Testis (tissue), 2 donors: Measurements from ENCODE around the gene LANCL2.

ENCODE experiments used
- CTCF ChIP-seq, 3 experiments: fragments of 450-650 bp in 2 of 3; fragments of 200-600 bp in 1 of 3; sonication (generic) in 1 of 3; IDR thresholded peaks; one replicate each; pipeline ENCODE4 v1.5.1; 2016 to 2019; ENCODE audit warnings: antibody characterized with exemption in 3 of 3, mild to moderate bottlenecking in 2 of 3, moderate library complexity in 1 of 3
- POLR2A ChIP-seq: fragments of 450-650 bp; IDR thresholded peaks from one replicate; pipeline ENCODE4 v1.6.1; 2017; ENCODE audit warnings: antibody characterized with exemption, mild to moderate bottlenecking, moderate library complexity

- TF ChIP-seq CTCF (IDR thresholded peaks at IDR 0.05) (no peak), POLR2A (no peak)
Measured at GRCh38 chr7:55449992-55450535, 84.9 kb downstream of the LANCL2 start.
